Measurements from ENCODE around the gene FHIT.
"Not testable (repeated sequence)": the region's sequence is repeated elsewhere in the genome, so short reads cannot be mapped to it uniquely, and the experiment has no call there.

The FHIT gene

DNA sequence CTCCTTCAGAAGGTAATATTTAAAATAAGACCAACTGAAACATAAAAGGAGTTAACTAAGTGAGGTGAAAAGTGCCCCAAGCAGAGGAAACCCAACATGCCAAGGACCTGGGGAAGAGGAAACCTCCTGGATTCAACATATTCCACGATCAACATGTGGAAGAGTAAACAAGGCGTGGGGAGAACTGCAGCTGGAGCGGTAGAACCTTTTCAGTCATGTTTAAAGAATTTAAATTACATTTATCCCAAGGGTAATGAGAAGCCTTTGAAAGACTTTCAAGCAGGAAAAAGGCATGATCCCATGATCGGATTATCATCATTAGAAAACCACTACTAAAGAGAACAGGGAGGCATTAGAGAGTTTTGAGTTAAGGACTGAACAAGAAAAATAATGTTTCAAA lies 330.7 kb downstream of the FHIT start:
- DNase-seq (ENCODE audit: low read depth in 2 of 2), result no peak

DNA sequence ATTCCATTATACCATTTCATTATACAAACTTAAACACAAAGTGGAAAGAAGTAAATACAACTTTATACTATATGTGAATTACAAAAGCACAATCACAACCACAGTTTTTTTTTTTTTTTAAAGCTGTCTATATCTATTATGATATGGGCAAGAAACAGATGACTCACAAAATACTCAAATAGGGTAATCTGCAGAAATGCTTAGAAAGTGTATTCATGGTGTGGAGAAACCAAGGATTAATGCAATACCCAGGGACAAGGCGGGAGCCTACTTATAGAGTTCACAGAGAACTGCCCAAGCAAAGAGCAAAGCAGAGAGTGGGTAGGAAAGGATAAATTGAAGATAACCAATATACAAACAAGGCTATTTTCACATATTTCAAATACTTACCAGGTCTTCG lies 332.0 kb downstream of the FHIT start:
- no peak for DNase-seq (ENCODE audit: low read depth in 2 of 2)

DNA sequence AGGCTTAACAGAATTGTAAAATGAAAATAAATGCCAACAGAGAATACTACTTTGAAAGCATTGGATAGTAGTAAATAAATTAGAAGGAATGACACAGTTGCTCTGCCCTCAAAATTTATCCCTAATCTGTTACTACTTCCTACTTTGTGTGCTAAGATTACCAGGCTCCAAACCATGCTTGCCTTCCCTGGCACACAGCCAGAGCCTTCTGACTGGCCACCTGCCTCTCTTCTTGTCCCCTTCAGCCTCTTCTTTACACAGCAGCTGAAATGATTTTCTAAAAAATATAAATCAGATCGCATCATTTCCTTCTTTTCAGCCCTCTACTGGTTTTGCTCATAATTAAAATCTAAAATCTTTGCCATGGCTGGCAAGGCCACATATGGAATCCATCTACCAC lies 334.1 kb downstream of the FHIT start:
- DNase-seq (ENCODE audit: low read depth in 2 of 2), result no peak

DNA sequence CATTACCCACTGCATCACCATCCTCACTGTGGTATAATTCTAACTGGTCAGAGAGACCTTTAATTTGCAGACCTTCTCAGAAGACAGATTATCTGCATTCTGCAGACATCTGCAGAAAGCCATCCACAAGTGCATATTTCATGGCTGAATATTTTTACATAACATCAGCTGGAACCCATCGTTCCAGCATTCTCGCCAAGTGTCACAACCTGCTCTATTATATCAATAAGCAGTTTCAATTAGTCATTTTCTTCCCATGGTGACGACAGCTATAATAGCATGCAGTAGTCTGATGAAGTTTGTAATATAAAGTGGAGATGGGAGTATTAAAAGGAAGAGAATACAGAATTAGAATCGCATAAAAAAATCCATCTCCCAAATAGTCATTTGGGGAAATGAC lies 334.7 kb downstream of the FHIT start:
- no peak for DNase-seq (ENCODE audit: low read depth in 2 of 2)

DNA sequence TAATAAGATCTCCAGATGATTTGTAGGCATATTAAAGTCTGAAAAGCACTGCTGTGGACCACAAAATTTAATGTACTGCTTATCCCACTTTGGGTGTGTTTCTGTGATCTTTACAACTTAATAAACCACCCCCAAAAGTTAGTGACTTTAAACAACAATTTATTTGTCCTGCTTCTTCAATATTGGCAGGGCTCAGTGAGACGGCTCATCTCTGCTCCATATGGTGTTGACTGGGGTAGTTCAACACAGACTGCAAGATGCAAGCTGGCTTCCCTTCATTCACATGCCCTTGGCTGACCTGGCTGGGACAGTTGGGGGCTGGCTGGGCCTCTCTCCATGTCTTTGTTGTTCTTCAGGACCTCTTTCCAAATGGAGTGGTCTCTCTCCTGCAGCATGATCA lies 337.8 kb downstream of the FHIT start:
- DNase-seq (ENCODE audit: low read depth in 2 of 2), result no peak

DNA sequence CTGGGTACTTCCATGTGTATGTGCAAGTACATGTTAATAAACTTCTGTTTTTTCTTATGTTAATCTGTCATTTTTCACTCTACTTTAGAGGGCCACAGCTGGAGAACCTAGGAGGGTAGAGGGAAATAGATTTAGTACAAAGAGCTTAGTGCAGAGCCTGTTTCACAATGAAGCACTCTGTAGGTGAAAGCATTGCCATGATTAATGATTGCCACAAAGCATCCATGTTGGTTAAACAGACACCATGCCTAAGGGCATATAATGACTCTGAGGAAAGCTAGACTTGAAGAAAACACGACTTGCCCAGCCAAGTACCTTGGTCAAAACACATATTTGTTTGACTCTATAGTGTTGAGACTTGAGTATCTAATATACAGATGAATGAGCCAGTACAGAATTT lies 338.4 kb downstream of the FHIT start:
- DNase-seq (ENCODE audit: low read depth in 2 of 2), result no peak

DNA sequence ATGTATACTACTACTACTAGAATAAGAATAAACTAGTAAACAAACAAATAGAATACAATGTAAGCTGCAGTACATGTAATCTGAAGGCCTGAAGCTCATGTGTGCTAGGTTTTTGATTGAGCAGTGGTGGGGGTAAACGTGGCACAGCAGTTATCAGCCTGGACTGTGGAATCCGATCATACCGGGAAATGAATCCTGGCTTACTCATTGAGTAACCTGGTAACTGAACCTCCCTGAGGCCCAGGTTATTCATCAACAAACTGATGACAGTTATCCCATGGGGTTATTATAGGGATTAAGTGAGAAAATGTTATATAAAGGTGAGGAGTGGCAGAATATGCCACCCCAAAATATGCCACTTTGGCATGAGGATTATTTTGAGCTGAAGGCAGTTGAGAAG lies 339.1 kb downstream of the FHIT start:
- no peak for DNase-seq (ENCODE audit: low read depth in 2 of 2)

DNA sequence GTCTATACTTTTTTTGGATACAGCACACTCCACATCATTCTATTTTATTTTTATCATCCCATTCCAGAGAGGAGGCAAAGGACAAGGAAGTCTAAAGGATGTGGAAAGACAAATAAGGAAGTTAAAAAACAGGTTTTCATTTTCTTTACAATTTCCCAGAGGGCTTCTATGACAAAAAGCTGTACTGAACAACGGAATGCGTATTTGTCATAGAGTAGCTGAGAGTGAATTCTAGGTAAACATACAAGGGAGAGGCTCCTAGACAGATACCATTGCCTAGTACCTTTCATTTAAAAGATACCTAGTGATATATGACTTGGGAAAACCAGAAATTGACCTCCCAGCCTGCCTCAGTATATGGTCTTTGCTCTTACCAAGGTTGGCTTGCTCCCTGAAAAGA lies 341.7 kb downstream of the FHIT start:
- DNase-seq (ENCODE audit: low read depth in 2 of 2), result no peak

DNA sequence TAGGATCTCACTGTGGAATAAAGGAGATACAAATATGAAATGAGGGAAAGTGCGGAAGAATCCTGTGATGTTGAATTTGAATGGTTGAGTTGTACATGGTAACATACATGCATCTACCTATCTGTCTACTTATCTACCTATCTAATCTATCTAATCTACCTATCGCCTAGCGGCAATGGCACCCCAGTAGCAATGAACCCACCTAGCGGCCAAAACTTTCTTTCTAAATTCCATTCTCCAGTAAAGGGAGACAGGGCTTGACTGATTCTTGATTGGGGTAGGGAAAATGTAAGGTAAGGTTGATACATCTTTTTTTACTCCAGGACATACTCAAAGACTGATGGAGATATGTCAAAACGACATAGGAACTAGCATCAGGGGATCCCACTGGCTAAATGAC lies 345.0 kb downstream of the FHIT start:
- DNase-seq (ENCODE audit: low read depth in 2 of 2), result no peak

DNA sequence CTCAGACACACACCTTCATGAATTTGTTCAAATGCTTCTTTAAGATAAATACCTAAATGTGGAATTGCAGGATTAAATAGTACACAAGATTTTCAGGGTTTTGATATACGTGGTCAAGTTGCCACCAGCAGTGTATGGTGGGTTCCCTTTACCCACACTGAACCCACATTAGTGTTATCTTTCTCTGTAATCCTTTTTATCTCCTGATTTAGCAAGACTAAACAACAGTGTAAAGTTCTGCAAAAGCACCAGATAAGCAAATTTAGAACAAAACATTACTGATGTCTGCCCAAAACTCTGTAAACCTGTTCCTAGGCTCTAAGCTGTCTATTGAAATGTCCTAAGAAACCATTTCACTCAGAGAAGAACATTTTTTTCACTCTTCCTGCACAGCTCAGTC lies 352.9 kb downstream of the FHIT start:
- DNase-seq (ENCODE audit: low read depth in 2 of 2), result no peak

DNA sequence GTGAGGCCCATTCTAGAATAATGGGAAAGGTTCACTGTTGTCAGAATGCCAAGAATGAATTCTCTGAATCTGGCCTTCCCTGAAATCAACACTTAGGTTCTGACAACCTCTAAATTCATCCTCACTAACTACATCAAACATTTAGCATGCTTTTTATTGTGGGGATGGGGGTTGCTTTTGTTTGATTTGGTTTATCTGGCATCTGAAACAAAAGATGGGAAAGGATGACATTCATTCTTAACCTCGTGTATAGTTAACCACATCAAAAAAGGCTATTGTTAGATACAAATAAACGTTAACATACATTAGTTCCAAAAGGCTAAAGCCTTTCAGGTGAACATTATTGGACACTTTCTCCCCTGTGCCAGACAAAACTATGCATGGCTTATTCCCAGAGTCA lies 357.3 kb downstream of the FHIT start:
- no peak for DNase-seq (ENCODE audit: low read depth in 2 of 2)

DNA sequence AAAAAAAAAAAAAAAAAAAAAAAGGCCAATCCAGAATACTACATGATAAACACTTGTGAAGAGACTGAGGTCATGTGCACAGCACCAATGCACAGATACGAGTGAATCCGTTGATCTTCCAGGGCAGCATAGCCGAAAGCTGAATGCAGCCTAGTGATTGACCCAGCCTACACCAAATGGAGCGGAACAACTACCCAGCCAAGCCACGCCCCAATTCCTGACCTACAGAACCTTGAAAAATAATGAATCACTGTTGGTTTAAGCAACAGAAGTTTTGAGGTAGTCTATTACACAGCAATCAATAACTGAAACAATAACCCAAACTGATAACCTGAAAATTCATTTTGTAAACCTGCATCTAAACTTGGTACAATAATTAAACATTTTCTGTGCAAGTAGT lies 361.0 kb downstream of the FHIT start:
- DNase-seq (ENCODE audit: low read depth in 2 of 2), result no peak

DNA sequence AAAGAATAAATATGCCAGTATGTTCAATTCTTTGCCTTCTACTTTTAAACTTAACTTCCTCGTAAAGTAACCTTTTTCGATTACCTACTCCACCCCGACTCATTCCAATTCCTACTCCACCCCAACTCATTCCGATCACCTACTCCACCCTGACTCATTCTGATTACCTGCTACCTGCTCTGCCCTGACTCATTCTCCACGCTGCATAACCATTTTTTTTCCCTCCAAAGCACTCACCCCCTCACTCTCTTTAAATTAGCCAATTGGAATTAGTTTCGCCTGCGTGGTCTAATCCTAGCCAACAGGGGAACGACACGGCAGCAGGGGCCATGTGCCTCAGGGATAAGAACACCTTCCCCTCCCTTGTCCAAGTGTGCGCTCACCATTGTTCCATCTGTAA lies 362.3 kb downstream of the FHIT start:
- DNase-seq (ENCODE audit: low read depth in 2 of 2), result not testable (repeated sequence)

DNA sequence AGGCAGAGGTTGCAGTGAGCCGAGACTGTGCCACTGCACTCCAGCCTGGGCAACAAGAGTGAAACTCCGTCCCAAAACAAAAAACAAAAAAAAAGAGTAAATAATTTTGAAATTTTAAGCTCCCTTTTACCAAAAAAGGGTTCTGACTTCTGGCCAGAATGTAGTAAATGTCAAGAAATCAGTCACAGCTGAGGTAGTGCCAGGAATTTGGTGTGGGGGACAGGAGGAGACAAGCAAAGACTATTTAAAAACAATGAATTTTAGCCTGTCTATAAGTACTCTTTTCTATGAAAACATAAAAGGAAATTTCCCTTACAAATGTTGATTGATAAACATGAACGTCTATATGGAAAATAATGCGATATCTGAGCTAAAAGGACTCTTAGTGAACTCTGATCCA lies 363.7 kb downstream of the FHIT start:
- no peak for DNase-seq (ENCODE audit: low read depth in 2 of 2)

DNA sequence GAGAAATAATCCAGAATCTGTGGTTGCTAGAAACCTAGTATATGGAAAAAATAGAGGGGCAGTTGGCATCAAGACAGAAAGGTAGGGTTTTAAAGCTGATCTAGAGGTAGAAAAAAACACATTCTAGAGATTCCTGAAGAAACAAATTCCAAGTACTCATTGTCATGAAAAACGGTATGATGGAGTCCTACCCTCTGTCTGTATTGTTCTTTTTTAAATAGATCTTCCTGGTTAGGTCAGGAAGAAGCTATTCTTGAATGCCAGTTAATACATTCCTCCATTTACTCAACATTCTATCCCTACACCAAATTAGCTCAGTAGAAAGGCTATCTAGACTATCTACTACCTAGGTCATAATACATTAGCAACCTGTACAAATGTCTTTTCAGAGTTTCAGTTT lies 364.7 kb downstream of the FHIT start:
- no peak for DNase-seq (ENCODE audit: low read depth in 2 of 2)

DNA sequence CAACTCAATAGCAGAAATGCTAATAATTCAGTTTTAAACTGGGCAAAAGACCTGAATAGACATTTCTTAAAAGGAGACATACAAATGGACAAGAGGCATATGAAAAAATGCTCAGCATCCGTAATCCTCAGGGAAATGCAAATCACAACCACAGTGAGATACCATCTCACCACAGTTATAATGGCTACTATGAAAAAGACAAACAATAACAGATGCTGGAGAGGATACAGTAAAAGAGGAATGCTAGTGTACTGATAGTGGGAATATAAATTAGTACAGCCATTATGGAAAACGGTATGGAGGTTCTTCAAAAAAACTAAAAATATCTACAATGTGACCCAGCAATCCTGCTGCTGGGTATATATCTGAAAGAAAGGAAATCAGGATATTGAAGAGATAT lies 367.2 kb downstream of the FHIT start:
- DNase-seq (ENCODE audit: low read depth in 2 of 2), result no peak

DNA sequence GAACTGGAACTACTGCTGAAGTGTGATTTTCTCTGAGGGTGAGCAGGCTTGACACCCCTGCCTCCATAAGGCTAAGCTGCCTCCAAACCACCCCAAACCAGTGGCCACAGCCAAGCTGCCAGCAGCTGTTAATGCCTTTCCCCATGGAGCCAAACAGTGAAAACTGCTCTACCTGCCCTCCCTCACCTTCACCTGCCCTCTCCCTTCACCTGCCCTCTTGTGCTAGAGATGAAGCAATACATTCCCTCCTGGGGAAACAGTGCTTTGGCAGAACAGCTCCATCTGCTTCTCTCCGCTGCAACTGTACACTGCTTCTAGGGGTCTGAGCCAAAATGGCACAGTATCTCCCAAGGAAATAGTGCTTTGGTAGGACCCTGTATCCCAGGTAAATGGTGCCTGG lies 374.1 kb downstream of the FHIT start:
- no peak for DNase-seq (ENCODE audit: low read depth in 2 of 2)

DNA sequence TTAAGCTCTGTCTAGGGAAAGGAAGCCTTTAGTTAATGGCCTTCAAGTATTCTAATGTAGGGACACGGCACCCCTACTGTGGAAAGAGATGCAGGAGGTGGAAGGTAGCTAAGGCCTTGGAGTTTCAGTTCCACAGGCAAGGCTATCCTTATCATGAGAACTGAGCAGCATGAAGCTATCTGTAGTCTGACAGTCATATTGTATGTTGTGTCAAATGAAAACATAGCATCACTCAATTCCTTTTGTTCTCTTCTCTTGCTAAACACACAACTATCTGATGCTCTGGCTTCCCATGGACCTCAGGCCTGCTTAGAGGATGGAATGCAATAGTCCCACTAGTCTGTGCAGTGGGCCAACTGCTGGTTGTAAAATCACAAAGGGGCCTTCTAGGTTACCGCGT lies 380.9 kb downstream of the FHIT start:
- DNase-seq (ENCODE audit: low read depth in 2 of 2), result no peak

DNA sequence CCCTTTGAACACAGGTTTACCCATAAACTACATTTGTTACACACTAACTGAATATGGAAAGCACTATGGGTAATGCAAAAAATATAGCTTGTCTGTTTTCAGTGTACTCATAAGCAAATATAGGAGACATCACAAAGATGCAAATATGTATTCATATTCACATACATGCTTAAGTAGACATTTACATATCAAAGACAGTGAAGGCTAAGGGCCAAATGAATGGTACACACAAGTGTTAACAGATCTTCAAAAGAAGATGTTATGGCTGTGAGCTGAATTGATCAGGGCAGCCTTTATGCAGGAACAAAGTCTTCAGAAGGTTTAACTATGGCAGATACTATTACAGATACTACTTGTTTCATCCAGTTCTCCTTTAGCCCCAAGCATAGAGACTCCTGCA lies 384.1 kb downstream of the FHIT start:
- no peak for DNase-seq (ENCODE audit: low read depth in 2 of 2)

DNA sequence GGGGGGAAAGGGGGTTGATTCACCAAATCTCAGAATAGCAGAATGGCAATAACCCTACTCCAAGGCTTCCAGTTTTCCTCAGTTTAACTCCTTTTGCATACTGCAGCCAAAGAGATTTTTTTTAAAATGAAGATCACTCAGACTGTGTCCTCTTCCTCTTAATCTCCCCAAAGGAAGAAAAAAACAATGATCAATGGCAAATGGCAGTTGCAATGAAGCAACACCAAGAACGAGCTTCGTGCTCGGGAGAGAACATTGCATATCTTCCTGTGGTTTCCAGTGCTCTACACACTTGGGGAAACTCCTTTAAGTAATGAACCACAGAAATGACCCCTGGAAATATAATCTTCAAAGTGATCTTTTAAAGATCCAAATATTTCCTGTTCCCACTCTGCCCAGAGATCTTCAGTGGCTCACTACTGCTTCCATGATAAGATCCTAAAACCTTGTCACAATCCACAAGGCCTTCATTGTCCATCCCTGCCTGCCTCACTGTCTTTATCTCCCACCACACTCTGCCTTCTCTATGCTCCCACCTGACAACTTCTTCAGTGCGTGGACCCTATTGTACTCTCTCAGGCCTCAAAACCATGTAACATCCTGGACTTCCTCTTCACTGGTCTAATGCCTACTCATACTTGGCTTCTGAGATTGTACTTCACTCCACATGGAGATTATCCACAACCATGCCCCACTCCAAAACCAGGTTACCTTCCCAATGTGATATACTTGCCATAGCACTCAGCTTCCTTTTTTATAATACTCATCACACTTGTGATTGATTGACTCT lies 394.8 kb downstream of the FHIT start:
- DNase-seq (ENCODE audit: low read depth in 2 of 2), result no peak

DNA sequence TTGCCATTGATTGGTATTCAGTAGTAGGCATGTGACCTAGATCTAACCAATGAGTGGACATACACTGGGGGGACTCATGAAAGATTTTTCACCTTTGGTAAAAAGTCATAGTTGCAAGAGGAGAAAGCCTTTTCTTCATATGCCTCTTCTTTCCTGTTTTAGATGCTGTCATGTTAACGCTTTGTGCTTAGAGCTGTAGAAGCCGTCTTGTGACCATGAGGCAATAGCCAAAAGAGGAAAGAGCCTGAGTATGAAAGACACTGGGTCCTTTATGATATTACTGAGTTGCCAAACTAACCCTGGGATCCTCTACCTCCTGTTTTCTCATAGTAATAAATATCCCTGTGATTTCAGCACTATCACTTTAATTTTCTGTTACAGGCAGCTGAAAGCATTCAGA lies 396.0 kb downstream of the FHIT start:
- no peak for DNase-seq (ENCODE audit: low read depth in 2 of 2)

DNA sequence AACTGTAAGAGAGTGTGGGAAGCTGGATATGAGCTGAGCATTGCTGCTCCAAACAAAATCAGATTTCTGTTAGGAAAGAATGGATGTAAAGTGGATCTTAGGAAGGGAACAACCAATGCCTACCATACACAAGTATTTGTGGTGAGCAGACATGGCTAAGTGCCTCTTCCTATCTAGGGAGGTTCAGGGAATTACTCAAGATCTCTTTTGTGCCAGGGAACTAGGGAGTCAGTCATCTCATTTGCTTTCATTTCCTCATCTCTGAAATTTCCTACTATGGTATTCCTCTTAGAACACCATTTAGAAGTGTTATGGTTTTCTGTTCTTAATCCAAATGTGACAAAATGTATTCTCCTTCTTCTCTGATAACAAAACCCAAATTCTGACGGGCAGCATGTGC lies 396.5 kb downstream of the FHIT start:
- DNase-seq (ENCODE audit: low read depth in 2 of 2), result no peak

DNA sequence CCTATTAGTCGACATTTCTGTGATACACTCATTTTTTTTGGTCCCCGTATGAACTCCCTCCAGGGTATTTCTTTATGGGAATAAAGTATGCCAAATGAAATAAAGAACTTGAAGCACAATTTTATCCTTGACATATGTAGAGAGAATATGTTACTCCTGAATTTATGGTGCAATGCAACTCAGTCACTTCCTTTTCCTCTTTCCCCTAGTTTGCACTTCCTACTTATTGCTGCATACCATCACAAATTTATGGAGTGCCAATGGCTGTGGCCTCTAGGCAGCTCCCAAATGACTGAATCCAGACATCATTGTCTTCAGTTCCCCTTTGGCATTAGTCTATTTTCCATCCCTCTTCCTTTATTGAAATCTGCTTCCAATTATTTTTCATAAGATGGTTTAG lies 403.5 kb downstream of the FHIT start:
- no peak for DNase-seq (ENCODE audit: low read depth in 2 of 2)

DNA sequence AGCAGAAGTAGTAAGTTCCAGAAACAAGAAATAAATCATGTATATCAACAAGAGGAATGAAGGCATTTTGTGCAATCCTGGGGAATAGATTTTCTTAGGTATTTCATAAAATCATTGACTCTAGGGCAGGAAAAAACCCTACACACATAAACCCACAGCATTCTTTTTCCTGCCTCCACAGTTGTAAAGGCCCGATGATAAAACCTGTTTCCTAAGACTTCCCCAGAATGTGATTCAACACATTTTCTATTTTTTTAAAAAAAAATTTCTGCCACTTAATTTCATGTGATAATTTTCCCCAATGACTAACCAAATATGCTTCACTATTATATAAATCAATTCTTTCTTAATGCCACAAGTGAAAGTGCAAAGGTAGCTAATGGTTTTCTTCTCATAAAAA lies 407.0 kb downstream of the FHIT start:
- no peak for DNase-seq (ENCODE audit: low read depth in 2 of 2)
